Bronchial epithelial cell (primary cell): ENCODE data around the gene STK40. TPM values are rescaled to one million over a fixed set of nuclear protein-coding genes. Genes with fewer than 3 reads are reported as not detected.

Experiments used
- DNase-seq: peaks from one replicate; pipeline ENCODE4 v3.0.0-alpha.2; 2010; ENCODE audit warnings: low read depth
- FAIRE-seq: peaks from 2 replicates; lab custom pipeline; 2011; peaks lifted over from hg19 to GRCh38; lab: Jason Lieb, UNC
- H3K27me3 ChIP-seq: 2 replicates; pipeline ENCODE4 v1.5.1; 2011; ENCODE audit warnings: low read length; ENCODE audit not compliant: control insufficient read depth, insufficient read depth
- H3K36me3 ChIP-seq: 2 replicates; pipeline ENCODE4 v1.5.1; 2011; ENCODE audit warnings: low read length; ENCODE audit not compliant: control insufficient read depth, insufficient read depth
- H3K4me3 ChIP-seq: 2 replicates; pipeline ENCODE4 v1.5.1; 2011; ENCODE audit warnings: mild to moderate bottlenecking, low read depth, low read length, control low read depth
- CTCF ChIP-seq: IDR thresholded peaks from 2 replicates; pipeline ENCODE4 v1.5.1; 2011; ENCODE audit warnings: mild to moderate bottlenecking, moderate library complexity, low read length, control low read depth, inconsistent platforms; ENCODE audit not compliant: insufficient read depth, severe bottlenecking
- total RNA-seq: library from RNA; depleted of rRNA; stranded (reverse); fragments of >200 nt; gene quantifications from 2 replicates; pipeline ENCODE4 v1.2.1, GENCODE V29; 2014

STK40 gene
- total RNA-seq, 1 donor from 2014 or later, result 9.0 TPM

DNA sequence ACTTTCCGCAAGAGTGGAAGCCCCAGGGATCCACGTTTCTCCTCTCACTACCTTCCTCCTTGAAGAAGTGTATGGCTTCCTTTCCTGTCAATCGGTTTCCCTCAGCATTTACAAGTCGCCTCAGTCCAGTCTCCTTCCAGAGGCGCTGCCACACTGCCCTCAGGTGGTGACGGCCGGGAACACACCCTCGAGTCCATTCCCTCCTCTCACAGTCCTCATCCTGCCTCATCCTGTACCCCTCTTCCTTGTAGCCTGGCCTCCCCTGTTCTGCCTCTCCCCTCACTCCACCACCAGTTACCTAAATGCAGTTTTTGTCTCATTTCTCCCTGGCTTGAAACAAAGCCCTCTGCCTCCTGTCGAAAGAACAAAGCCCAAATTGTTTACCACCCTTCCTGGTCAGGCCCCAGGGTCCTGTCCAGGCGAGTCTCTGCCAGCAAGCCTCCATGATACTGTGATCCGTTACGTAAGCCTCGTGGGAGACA is 35.2 kb upstream of the STK40 start:
- H3K36me3 ChIP-seq, result no peaks in the 10 kb centered on the region
- H3K4me3 ChIP-seq, result no peak overlapping the region
- TF ChIP-seq CTCF, result peak; percentile 99
- peak; percentile 80 for DNase-seq
- H3K27me3 ChIP-seq, result no peaks in the 10 kb centered on the region
- FAIRE-seq, result peak; percentile 98

DNA sequence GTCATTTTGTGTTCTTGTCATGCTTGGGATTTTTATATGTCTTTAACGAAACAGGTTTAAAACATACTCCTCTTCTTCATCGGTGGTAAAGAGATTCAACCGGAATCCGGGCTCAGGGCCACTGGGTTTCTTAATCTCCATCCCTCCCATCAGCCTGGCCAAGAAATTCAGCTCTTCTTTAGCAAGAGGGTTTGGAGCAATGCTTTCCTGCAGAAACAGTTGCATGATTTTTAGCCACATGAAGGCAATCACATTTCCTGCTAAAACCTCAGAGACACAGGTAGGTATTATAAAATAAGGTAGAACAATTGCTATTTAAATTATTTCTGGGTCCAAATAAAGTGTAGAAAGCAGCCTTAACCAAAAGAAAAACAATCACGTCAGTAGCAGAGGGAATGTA is 34.7 kb upstream of the STK40 start:
- DNase-seq (no peak), FAIRE-seq (no peak)
- H3K36me3 ChIP-seq, result no peaks in the 10 kb centered on the region
- no peaks in the 10 kb centered on the region for H3K27me3 ChIP-seq
- TF ChIP-seq CTCF, result no peak
- no peak overlapping the region for H3K4me3 ChIP-seq

- no peak overlapping the region for H3K4me3 ChIP-seq
- DNase-seq (no peak), FAIRE-seq (no peak)
- no peaks in the 10 kb centered on the region for H3K36me3 ChIP-seq
- no peak for TF ChIP-seq CTCF
- no peaks in the 10 kb centered on the region for H3K27me3 ChIP-seq
These were observed 33.8 kb upstream of the STK40 start for GRCh38 chr1:36419569-36419968.

- TF ChIP-seq CTCF, result no peak
- Histone ChIP-seq H3K4me3 (no peak overlapping the region), H3K27me3 (no peaks in the 10 kb centered on the region), H3K36me3 (no peaks in the 10 kb centered on the region)
- DNase-seq (no peak), FAIRE-seq (no peak)
These were observed 33.4 kb upstream of the STK40 start for GRCh38 chr1:36419140-36419539.

- Histone ChIP-seq H3K36me3 (no peaks in the 10 kb centered on the region), H3K4me3 (no peak overlapping the region), H3K27me3 (no peaks in the 10 kb centered on the region)
- FAIRE-seq, result no peak
- TF ChIP-seq CTCF, result no peak
- DNase-seq, result no peak
These were observed 32.2 kb upstream of the STK40 start for GRCh38 chr1:36417931-36418330.

- no peaks in the 10 kb centered on the region for H3K36me3 ChIP-seq
- FAIRE-seq (no peak), DNase-seq (no peak)
- H3K4me3 ChIP-seq, result no peak overlapping the region
- no peak for TF ChIP-seq CTCF
- no peaks in the 10 kb centered on the region for H3K27me3 ChIP-seq
These were observed 30.1 kb upstream of the STK40 start for GRCh38 chr1:36415661-36416326.
